Measurements from ENCODE around the gene QRICH1. TPM values are rescaled to one million over a fixed set of nuclear protein-coding genes. Genes with fewer than 3 reads are reported as not detected.
A peak's percentile ranks its signal among the peaks of the same experiment; 100 is the strongest.

Gene QRICH1
- total and polyA plus RNA-seq, 2 of the 13 experiments (the other 11 are each of a cell fraction or from before 2014, with no cell fraction given): 52.6 to 102 TPM

DNA sequence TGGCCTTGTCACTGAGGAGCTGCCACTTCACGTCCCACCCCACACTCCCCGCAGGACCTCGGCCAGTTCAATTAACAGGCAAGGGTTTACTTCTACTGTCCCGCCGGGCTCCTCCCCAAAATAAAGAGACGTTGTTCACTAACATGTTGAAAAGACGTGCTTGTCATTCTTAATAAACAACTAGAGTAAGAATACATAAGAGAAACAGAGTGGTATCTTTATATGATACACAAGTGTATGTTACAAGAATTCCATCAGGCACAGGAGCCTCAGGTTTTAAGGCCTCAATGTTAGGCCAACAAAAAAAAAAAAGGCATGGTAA lies 64.3 kb downstream of the QRICH1 start:
- Histone ChIP-seq H3K79me2 (ENCODE audit: insufficient read depth, low read length) (peaks cover 13% of the 10 kb centered on the region), H2AFZ (ENCODE audit: low read length) (no peak overlapping the region), H3K9ac (ENCODE audit: insufficient read depth, low read depth, low read length) (peak overlapping the region; percentile 83; the same call in 1 of the 2 replicates), H3K36me3 (replicated peaks in 1 of 2; ENCODE audit: control insufficient read depth in 1 of 2, insufficient read depth in 2 of 2, low read length in 2 of 2) (peaks cover 25 to 62% of the 10 kb centered on the region in 2 experiments), H4K20me1 (ENCODE audit: insufficient read depth, low read length) (no peaks in the 10 kb centered on the region), H3K4me2 (ENCODE audit: low read depth, low read length) (peak overlapping the region; percentile 90), H3K9me3 (ENCODE audit: low read length) (no peaks in the 10 kb centered on the region), H3K27ac (ENCODE audit: extremely low read length, insufficient read depth, low read length) (peak overlapping the region; percentile 26), H3K4me1 (ENCODE audit: insufficient read depth, low read length) (peaks cover 39% of the 10 kb centered on the region), H3K27me3 (ENCODE audit: control insufficient read depth in 1 of 2, insufficient read depth in 2 of 2, low read length in 2 of 2) (no peaks in the 10 kb centered on the region), H3K4me3 (replicated peaks in 1 of 3; ENCODE audit: insufficient read depth in 1 of 3, low read depth in 2 of 3, low read length in 3 of 3) (peak overlapping the region in 2 of 3 experiments; percentile 15 to 78; a peak in 1 of 6 replicates)
- in situ Hi-C loops (cut with HindIII; ENCODE audit: extremely low pct_ligation_motif_present, low pct_unique_long_range_greater_than_20kb) (no loop called here), intact Hi-C loops (cut with micrococcal nuclease; ENCODE audit: unreplicated experiment) (no loop called here)
- ChIA-PET CTCF (ENCODE audit: low intra/inter-chr PET ratio, low total read pairs) (no interaction called here), POLR2A (interaction anchor here (0.6 to 2.3 kb wide), 31 partner anchors 9 to 466 kb away, joined by 3 to 40 read pairs (median 5); partner anchors contain the start of genes ARIH2, DALRD3, IP6K2 and KLHDC8B)
- WGBS (ENCODE audit: low lambda C conversion rate): 12% methylated on average over 7 of the region's 7 CpGs
- BruUV-seq (replicated peaks): no TSS peak
- FAIRE-seq (no peak), ATAC-seq (no peak), DNase-seq (ENCODE audit: low spot score) (no peak)
- TF ChIP-seq, protein P1, sequence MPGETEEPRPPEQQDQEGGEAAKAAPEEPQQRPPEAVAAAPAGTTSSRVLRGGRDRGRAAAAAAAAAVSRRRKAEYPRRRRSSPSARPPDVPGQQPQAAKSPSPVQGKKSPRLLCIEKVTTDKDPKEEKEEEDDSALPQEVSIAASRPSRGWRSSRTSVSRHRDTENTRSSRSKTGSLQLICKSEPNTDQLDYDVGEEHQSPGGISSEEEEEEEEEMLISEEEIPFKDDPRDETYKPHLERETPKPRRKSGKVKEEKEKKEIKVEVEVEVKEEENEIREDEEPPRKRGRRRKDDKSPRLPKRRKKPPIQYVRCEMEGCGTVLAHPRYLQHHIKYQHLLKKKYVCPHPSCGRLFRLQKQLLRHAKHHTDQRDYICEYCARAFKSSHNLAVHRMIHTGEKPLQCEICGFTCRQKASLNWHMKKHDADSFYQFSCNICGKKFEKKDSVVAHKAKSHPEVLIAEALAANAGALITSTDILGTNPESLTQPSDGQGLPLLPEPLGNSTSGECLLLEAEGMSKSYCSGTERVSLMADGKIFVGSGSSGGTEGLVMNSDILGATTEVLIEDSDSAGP (CRISPR knock-in tag; IDR thresholded peaks at IDR 0.05; ENCODE audit: borderline replicate concordance): peak; percentile 13; the same call in 1 of the 2 replicates
- TF ChIP-seq TCF7 (IDR thresholded peaks at IDR 0.05; ENCODE audit: low read depth) (no peak), AGO2 (optimal IDR thresholded peaks at IDR 0.05; ENCODE audit: low read depth, low read length) (no peak), HNRNPL (IDR thresholded peaks at IDR 0.05; ENCODE audit: low read depth, low read length) (no peak), ZNF720 (CRISPR knock-in tag; IDR thresholded peaks at IDR 0.05) (no peak), ZNF782 (CRISPR knock-in tag; IDR thresholded peaks at IDR 0.05; ENCODE audit: borderline replicate concordance) (peak; percentile 1; the same call in 1 of the 2 replicates), ZNF879 (CRISPR knock-in tag; IDR thresholded peaks at IDR 0.05) (0 out of 2 replicates have a peak, but pooled peaks have one; percentile 15), MIER2 (CRISPR knock-in tag; IDR thresholded peaks at IDR 0.05) (peak; percentile 8), NAIF1 (CRISPR knock-in tag; IDR thresholded peaks at IDR 0.05; ENCODE audit: borderline replicate concordance) (0 out of 2 replicates have a peak, but pooled peaks have one; percentile 5), ZBTB3 (CRISPR knock-in tag; IDR thresholded peaks at IDR 0.05; ENCODE audit: borderline replicate concordance, low read depth) (no peak), RFXAP (CRISPR knock-in tag; IDR thresholded peaks at IDR 0.05; ENCODE audit: borderline replicate concordance) (peak; percentile 1; the same call in 1 of the 2 replicates), ZC3H13 (CRISPR knock-in tag; IDR thresholded peaks at IDR 0.05) (peak; percentile 1; the same call in 1 of the 2 replicates), ZNF430 (CRISPR knock-in tag; IDR thresholded peaks at IDR 0.05) (peak; percentile 59; the same call in 1 of the 2 replicates), KAT8 (CRISPR knock-in tag; IDR thresholded peaks at IDR 0.05) (0 out of 2 replicates have a peak, but pooled peaks have one; percentile 8), ZKSCAN8 (CRISPR knock-in tag; IDR thresholded peaks at IDR 0.05; ENCODE audit: borderline replicate concordance) (0 out of 2 replicates have a peak, but pooled peaks have one; percentile 4)
- TF ChIP-seq, protein P2, sequence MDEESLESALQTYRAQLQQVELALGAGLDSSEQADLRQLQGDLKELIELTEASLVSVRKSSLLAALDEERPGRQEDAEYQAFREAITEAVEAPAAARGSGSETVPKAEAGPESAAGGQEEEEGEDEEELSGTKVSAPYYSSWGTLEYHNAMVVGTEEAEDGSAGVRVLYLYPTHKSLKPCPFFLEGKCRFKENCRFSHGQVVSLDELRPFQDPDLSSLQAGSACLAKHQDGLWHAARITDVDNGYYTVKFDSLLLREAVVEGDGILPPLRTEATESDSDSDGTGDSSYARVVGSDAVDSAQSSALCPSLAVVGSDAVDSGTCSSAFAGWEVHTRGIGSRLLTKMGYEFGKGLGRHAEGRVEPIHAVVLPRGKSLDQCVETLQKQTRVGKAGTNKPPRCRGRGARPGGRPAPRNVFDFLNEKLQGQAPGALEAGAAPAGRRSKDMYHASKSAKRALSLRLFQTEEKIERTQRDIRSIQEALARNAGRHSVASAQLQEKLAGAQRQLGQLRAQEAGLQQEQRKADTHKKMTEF (CRISPR knock-in tag; IDR thresholded peaks at IDR 0.05): peak; percentile 2; the same call in 1 of the 2 replicates
- TF ChIP-seq, protein P3, sequence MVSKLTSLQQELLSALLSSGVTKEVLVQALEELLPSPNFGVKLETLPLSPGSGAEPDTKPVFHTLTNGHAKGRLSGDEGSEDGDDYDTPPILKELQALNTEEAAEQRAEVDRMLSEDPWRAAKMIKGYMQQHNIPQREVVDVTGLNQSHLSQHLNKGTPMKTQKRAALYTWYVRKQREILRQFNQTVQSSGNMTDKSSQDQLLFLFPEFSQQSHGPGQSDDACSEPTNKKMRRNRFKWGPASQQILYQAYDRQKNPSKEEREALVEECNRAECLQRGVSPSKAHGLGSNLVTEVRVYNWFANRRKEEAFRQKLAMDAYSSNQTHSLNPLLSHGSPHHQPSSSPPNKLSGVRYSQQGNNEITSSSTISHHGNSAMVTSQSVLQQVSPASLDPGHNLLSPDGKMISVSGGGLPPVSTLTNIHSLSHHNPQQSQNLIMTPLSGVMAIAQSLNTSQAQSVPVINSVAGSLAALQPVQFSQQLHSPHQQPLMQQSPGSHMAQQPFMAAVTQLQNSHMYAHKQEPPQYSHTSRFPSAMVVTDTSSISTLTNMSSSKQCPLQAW (CRISPR knock-in tag; IDR thresholded peaks at IDR 0.05): no peak; the same call in 1 of the 2 replicates
- TF ChIP-seq, protein P4, sequence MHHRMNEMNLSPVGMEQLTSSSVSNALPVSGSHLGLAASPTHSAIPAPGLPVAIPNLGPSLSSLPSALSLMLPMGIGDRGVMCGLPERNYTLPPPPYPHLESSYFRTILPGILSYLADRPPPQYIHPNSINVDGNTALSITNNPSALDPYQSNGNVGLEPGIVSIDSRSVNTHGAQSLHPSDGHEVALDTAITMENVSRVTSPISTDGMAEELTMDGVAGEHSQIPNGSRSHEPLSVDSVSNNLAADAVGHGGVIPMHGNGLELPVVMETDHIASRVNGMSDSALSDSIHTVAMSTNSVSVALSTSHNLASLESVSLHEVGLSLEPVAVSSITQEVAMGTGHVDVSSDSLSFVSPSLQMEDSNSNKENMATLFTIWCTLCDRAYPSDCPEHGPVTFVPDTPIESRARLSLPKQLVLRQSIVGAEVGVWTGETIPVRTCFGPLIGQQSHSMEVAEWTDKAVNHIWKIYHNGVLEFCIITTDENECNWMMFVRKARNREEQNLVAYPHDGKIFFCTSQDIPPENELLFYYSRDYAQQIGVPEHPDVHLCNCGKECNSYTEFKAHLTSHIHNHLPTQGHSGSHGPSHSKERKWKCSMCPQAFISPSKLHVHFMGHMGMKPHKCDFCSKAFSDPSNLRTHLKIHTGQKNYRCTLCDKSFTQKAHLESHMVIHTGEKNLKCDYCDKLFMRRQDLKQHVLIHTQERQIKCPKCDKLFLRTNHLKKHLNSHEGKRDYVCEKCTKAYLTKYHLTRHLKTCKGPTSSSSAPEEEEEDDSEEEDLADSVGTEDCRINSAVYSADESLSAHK (CRISPR knock-in tag; IDR thresholded peaks at IDR 0.05; ENCODE audit: borderline replicate concordance): no peak

Measured in HepG2 (cell line).